GM12878 (cell line): ENCODE data around the gene ZNF391. TPM values are rescaled to one million over a fixed set of nuclear protein-coding genes. Genes with fewer than 3 reads are reported as not detected.
"Not testable (repeated sequence)": the region's sequence is repeated elsewhere in the genome, so short reads cannot be mapped to it uniquely, and the experiment has no call there.

Experiments used
- ATAC-seq: fragments of 200-7000 bp; cut with Tn5 transposase; 3 replicates; pipeline ENCODE4 v1.9.1; 2020; ENCODE audit warnings: mild to moderate bottlenecking, moderate library complexity
- BruUV-seq: library from RNA; stranded (reverse); fragments of 400-500 nt; replicated peaks from 2 replicates; lab custom pipeline; 2021; lab: Mats Ljungman, UMichigan
- CTCF ChIA-PET: fragments of 300-600 bp; sonication (Branson Sonifier 250); formaldehyde crosslinking; extraction: SDS; loops from one replicate; lab custom pipeline; 2021; ENCODE audit warnings: inconsistent platforms; lab: Yijun Ruan, JAX
- POLR2A ChIA-PET: fragments of 350-600 bp; formaldehyde crosslinking; extraction: SDS; loops from one replicate; lab custom pipeline; 2021; ENCODE audit warnings: inconsistent platforms; lab: Charles Lee
- RAD21 ChIA-PET: fragments of 300-600 bp; sonication (Branson Sonifier 250); formaldehyde crosslinking; loops from one replicate; lab custom pipeline; 2023; ENCODE audit warnings: antibody characterized with exemption; ENCODE audit not compliant: unreplicated experiment; lab: Charles Lee
- SMC1A ChIA-PET: fragments of 300-600 bp; sonication (Branson Sonifier 250); formaldehyde crosslinking; loops from one replicate; lab custom pipeline; 2023; ENCODE audit not compliant: unreplicated experiment, uncharacterized antibody; lab: Charles Lee
- DNase-seq: peaks from one replicate; pipeline ENCODE4 v3.0.0-alpha.2; 2011; ENCODE audit warnings: low read depth, low spot score
- FAIRE-seq: peaks from 3 replicates; lab custom pipeline; 2011; peaks lifted over from hg19 to GRCh38; lab: Jason Lieb, UNC
- H2AFZ ChIP-seq: 2 replicates; pipeline ENCODE4 v1.6.0; 2011; ENCODE audit warnings: low read depth, low read length, control low read depth; ENCODE audit not compliant: control insufficient read depth
- H3K27ac ChIP-seq: 2 replicates; pipeline ENCODE4 v1.5.1; 2011; ENCODE audit warnings: control low read depth; ENCODE audit not compliant: control insufficient read depth, insufficient read depth
- H3K27me3 ChIP-seq, 2 experiments: replicated peaks in 1 of 2; 2 replicates each; pipeline versions ENCODE4 v1.6.0 to v1.6.1; 2011; ENCODE audit warnings: low read length in 1 of 2; ENCODE audit not compliant: control insufficient read depth in 2 of 2, insufficient read depth in 2 of 2
- H3K36me3 ChIP-seq, 2 experiments: 2 replicates each; pipeline ENCODE4 v1.5.1; 2011; ENCODE audit warnings: low read length in 1 of 2; ENCODE audit not compliant: control insufficient read depth in 2 of 2, insufficient read depth in 2 of 2
- H3K4me1 ChIP-seq: 2 replicates; pipeline ENCODE4 v1.6.1; 2011; ENCODE audit warnings: mild to moderate bottlenecking, low read length, moderate library complexity, mixed read lengths; ENCODE audit not compliant: control insufficient read depth, insufficient read depth
- H3K4me2 ChIP-seq: 2 replicates; pipeline ENCODE4 v1.6.0; 2011; ENCODE audit warnings: control low read depth; ENCODE audit not compliant: control insufficient read depth, insufficient read depth
- H3K4me3 ChIP-seq: fragments of 200-600 bp; sonication (generic); 2 replicates; pipeline ENCODE4 v1.5.1; 2016
- H3K79me2 ChIP-seq: 2 replicates; pipeline ENCODE4 v1.6.0; 2011; ENCODE audit warnings: low read length; ENCODE audit not compliant: control insufficient read depth, insufficient read depth
- H3K9ac ChIP-seq: 2 replicates; pipeline ENCODE4 v1.8.0; 2011; ENCODE audit warnings: low read length, control low read depth, mixed read lengths; ENCODE audit not compliant: control insufficient read depth, insufficient read depth
- H3K9me3 ChIP-seq: replicated peaks from 3 replicates; pipeline ENCODE4 v1.5.1; 2011; ENCODE audit warnings: mild to moderate bottlenecking, low read length; ENCODE audit not compliant: control insufficient read depth, insufficient read depth
- H4K20me1 ChIP-seq: 2 replicates; pipeline ENCODE4 v1.6.0; 2011; ENCODE audit not compliant: control insufficient read depth, insufficient read depth
- BACH1 ChIP-seq: fragments of 450-650 bp; IDR thresholded peaks from 2 replicates; pipeline ENCODE4 v1.6.1; 2017; ENCODE audit warnings: mild to moderate bottlenecking, borderline replicate concordance
- WGBS: methylation state at CpG from one replicate; pipeline ENCODE4 v1.1.6; 2016; ENCODE audit warnings: low lambda C conversion rate; ENCODE audit not compliant: insufficient replicate concordance, insufficient coverage; ENCODE audit errors: missing lambda C conversion rate; 5-methylcytosine and 5-hydroxymethylcytosine counted together
- in situ Hi-C: fragments of 300-500 bp; cut with MboI; formaldehyde crosslinking; loops from 9 replicates; pipeline ENCODE4 v1.14.3; 2018; ENCODE audit warnings: mixed read lengths
- intact Hi-C: fragments of 100-400 bp; cut with micrococcal nuclease; formaldehyde crosslinking; loops from one replicate; pipeline ENCODE4 v1.14.2; 2022; ENCODE audit not compliant: unreplicated experiment
- polyA plus RNA-seq, 11 experiments: library from polyadenylated mRNA; depleted of rRNA in 4 of 11; unstranded in 6 of 11; stranded (reverse) in 5 of 11; fragments of >200 nt; fragmentation: Nextera tagmentation in 4 of 11; fragmentation: Illumina TruSeq in 1 of 11; extraction: Ambion mirVana in 4 of 11; extraction: Trizol in 1 of 11; gene quantifications; 1 replicate in 1 of 11; 2 replicates in 10 of 11; pipeline versions ENCODE4 v1.2.1 to v1.2.3, GENCODE V29; 2011 to 2016; ENCODE audit warnings: inconsistent platforms in 2 of 11, missing spikeins in 2 of 11, low read depth in 1 of 11
- total RNA-seq, 4 experiments: library from RNA; depleted of rRNA in 3 of 4; stranded (reverse); fragments of >200 nt in 3 of 4; fragmentation: Illumina TruSeq in 1 of 4; extraction: Trizol in 1 of 4; gene quantifications; 2 replicates each; pipeline versions ENCODE4 v1.2.1 to v1.2.3, GENCODE V29; 2013 to 2021
- TF ChIP-seq, protein P1 (sequence below): fragments of 450-650 bp; IDR thresholded peaks from 2 replicates; pipeline ENCODE4 v1.6.1; 2017; ENCODE audit warnings: mild to moderate bottlenecking
- TF ChIP-seq, protein P2 (sequence below): fragments of 450-650 bp; formaldehyde crosslinking; IDR thresholded peaks from 2 replicates; pipeline ENCODE4 v1.5.0; 2022; ENCODE audit warnings: mild to moderate bottlenecking, missing genetic modification characterization

Gene ZNF391
- total and polyA plus RNA-seq, 10 of the 15 experiments (the other 5 are each of a cell fraction or from before 2014, with no cell fraction given): 0.42 to 1.9 (median 1.0) TPM

DNA sequence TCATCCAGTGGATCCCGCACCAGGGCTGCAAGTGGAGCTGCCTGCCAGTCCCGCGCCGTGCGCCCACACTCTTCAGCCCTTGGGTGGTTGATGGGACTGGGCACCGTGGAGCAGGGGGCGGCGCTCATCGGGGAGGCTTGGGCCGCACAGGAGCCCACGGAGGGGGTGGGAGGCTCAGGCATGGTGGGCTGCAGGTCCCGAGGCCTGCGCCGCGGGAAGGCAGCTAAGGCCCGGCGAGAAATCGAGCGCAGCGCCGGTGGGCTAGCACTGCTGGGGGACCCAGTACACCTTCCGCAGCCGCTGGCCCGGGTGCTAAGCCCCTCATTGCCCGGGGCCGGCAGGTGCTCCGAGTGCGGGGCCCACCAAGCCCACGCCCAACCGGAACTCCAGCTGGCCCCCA, 7.6 kb upstream of the ZNF391 start:
- 96% methylated on average over 17 of the region's 30 CpGs for WGBS
- RAD21 ChIA-PET, SMC1A ChIA-PET, H3K9ac ChIP-seq, ATAC-seq, H3K79me2 ChIP-seq, H3K36me3 ChIP-seq, H3K4me3 ChIP-seq, POLR2A ChIA-PET, FAIRE-seq, BruUV-seq, H3K27me3 ChIP-seq, H3K9me3 ChIP-seq, intact Hi-C loops, H3K4me2 ChIP-seq, DNase-seq, H3K4me1 ChIP-seq, H4K20me1 ChIP-seq, H2AFZ ChIP-seq, CTCF ChIA-PET, H3K27ac ChIP-seq: not testable (repeated sequence)
- in situ Hi-C loops: loop anchor here (25.0 kb wide), 1 partner anchor 719 kb away; the partner anchor contains the start of gene ZNF322

DNA sequence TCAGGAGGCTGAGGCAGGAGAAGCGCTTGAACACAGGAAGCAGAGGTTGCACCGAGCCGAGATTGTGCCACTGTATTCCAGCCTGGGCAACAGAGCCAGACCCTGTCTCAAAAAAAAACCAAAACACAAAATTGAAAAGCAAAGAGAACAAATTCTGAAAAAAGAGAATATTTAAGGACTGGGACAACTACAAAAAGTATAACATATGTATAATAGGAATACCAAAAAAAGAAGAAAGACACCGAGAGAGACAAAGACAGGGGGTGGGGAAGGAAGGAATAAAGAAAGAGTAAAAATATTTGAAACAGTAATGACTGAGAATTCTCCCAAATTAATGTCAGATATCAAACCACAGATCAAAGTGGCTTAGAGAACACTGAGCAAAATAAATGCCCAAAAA, 5.5 kb upstream of the ZNF391 start:
- Histone ChIP-seq H3K36me3 (no peaks in the 10 kb centered on the region), H3K9me3 (no peaks in the 10 kb centered on the region; the same call in 2 of the 3 replicates), H4K20me1 (no peaks in the 10 kb centered on the region), H2AFZ (no peak overlapping the region), H3K27ac (no peak overlapping the region), H3K4me1 (no peaks in the 10 kb centered on the region), H3K27me3 (no peaks in the 10 kb centered on the region), H3K9ac (no peak overlapping the region), H3K79me2 (no peaks in the 10 kb centered on the region), H3K4me2 (no peak overlapping the region), H3K4me3 (no peak overlapping the region)
- POLR2A ChIA-PET: no interaction called here
- DNase-seq (no peak), FAIRE-seq (no peak), ATAC-seq (no peak)
- WGBS: 53% methylated on average over 4 of the region's 4 CpGs
- CTCF ChIA-PET: no interaction called here
- no TSS peak for BruUV-seq
- in situ Hi-C loops (loop anchor here (25.0 kb wide), 1 partner anchor 721 kb away; the partner anchor contains the start of gene ZNF322), intact Hi-C loops (no loop called here)
- RAD21 ChIA-PET: no interaction called here
- SMC1A ChIA-PET: interaction anchor here (0.6 kb wide), 1 partner anchor 43 kb away, joined by 3 read pairs; no protein-coding TSS in a partner anchor
- no peak for TF ChIP-seq BACH1
- TF ChIP-seq, protein P1, sequence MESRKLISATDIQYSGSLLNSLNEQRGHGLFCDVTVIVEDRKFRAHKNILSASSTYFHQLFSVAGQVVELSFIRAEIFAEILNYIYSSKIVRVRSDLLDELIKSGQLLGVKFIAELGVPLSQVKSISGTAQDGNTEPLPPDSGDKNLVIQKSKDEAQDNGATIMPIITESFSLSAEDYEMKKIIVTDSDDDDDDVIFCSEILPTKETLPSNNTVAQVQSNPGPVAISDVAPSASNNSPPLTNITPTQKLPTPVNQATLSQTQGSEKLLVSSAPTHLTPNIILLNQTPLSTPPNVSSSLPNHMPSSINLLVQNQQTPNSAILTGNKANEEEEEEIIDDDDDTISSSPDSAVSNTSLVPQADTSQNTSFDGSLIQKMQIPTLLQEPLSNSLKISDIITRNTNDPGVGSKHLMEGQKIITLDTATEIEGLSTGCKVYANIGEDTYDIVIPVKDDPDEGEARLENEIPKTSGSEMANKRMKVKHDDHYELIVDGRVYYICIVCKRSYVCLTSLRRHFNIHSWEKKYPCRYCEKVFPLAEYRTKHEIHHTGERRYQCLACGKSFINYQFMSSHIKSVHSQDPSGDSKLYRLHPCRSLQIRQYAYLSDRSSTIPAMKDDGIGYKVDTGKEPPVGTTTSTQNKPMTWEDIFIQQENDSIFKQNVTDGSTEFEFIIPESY: no peak
- TF ChIP-seq, protein P2, sequence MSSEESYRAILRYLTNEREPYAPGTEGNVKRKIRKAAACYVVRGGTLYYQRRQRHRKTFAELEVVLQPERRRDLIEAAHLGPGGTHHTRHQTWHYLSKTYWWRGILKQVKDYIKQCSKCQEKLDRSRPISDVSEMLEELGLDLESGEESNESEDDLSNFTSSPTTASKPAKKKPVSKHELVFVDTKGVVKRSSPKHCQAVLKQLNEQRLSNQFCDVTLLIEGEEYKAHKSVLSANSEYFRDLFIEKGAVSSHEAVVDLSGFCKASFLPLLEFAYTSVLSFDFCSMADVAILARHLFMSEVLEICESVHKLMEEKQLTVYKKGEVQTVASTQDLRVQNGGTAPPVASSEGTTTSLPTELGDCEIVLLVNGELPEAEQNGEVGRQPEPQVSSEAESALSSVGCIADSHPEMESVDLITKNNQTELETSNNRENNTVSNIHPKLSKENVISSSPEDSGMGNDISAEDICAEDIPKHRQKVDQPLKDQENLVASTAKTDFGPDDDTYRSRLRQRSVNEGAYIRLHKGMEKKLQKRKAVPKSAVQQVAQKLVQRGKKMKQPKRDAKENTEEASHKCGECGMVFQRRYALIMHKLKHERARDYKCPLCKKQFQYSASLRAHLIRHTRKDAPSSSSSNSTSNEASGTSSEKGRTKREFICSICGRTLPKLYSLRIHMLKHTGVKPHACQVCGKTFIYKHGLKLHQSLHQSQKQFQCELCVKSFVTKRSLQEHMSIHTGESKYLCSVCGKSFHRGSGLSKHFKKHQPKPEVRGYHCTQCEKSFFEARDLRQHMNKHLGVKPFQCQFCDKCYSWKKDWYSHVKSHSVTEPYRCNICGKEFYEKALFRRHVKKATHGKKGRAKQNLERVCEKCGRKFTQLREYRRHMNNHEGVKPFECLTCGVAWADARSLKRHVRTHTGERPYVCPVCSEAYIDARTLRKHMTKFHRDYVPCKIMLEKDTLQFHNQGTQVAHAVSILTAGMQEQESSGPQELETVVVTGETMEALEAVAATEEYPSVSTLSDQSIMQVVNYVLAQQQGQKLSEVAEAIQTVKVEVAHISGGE: no peak
